IMR-90 (cell line): ENCODE data around the gene PLEKHG7. TPM values are rescaled to one million over a fixed set of nuclear protein-coding genes. Genes with fewer than 3 reads are reported as not detected.

Experiments
- ATAC-seq: fragments of 200-7000 bp; cut with Tn5 transposase; 2 replicates; pipeline ENCODE4 v1.9.1; 2020; ENCODE audit warnings: low read depth, mild to moderate bottlenecking, moderate library complexity
- BruUV-seq: library from RNA; stranded (reverse); fragments of 400-500 nt; replicated peaks from 2 replicates; lab custom pipeline; 2021; lab: Mats Ljungman, UMichigan
- CTCF ChIA-PET: fragments of 300-600 bp; formaldehyde crosslinking; extraction: SDS; loops from one replicate; lab custom pipeline; 2021; ENCODE audit warnings: antibody characterized with exemption; lab: Yijun Ruan, JAX
- POLR2A ChIA-PET: fragments of 300-600 bp; sonication (Branson Sonifier 250); formaldehyde crosslinking; loops from one replicate; lab custom pipeline; 2022; ENCODE audit warnings: antibody characterized with exemption; ENCODE audit not compliant: unreplicated experiment; lab: Charles Lee
- DNase-seq: peaks from one replicate; pipeline ENCODE4 v3.0.0; 2013
- H2AFZ ChIP-seq: replicated peaks from 2 replicates; pipeline ENCODE3; 2013; ENCODE audit warnings: low read length, mild to moderate bottlenecking; ENCODE audit not compliant: poor library complexity
- H2AK5ac ChIP-seq: 2 replicates; pipeline ENCODE4 v1.6.1; 2013; ENCODE audit warnings: low read depth, low read length, inconsistent platforms
- H2AK9ac ChIP-seq: replicated peaks from 2 replicates; pipeline ENCODE3; 2013; ENCODE audit warnings: mild to moderate bottlenecking, low read depth, low read length, moderate library complexity; ENCODE audit not compliant: poor library complexity
- H2BK120ac ChIP-seq: 2 replicates; pipeline ENCODE4 v1.6.1; 2013; ENCODE audit warnings: low read depth, low read length, inconsistent platforms
- H2BK15ac ChIP-seq: 3 replicates; pipeline ENCODE4 v1.6.1; 2013; ENCODE audit warnings: low read depth, low read length, inconsistent platforms
- H2BK20ac ChIP-seq: 2 replicates; pipeline ENCODE4 v1.6.1; 2013; ENCODE audit warnings: low read depth, mild to moderate bottlenecking, inconsistent platforms, low read length, moderate library complexity
- H2BK5ac ChIP-seq: 2 replicates; pipeline ENCODE4 v1.6.1; 2013; ENCODE audit warnings: mild to moderate bottlenecking, low read depth, low read length, inconsistent platforms; ENCODE audit not compliant: poor library complexity, severe bottlenecking
- H3K14ac ChIP-seq: replicated peaks from 2 replicates; pipeline ENCODE4 v1.6.1; 2013; ENCODE audit warnings: low read depth, low read length, inconsistent platforms
- H3K18ac ChIP-seq: 2 replicates; pipeline ENCODE4 v1.6.1; 2013; ENCODE audit warnings: low read depth, low read length, control low read depth
- H3K23ac ChIP-seq: 2 replicates; pipeline ENCODE4 v1.6.1; 2013; ENCODE audit warnings: low read depth, low read length, inconsistent platforms
- H3K27ac ChIP-seq: 2 replicates; pipeline ENCODE4 v1.5.1; 2013; ENCODE audit warnings: mild to moderate bottlenecking, control low read depth, low read length; ENCODE audit not compliant: insufficient read depth
- H3K27me3 ChIP-seq: 2 replicates; pipeline ENCODE4 v1.6.1; 2013; ENCODE audit warnings: low read length; ENCODE audit not compliant: control insufficient read depth, insufficient read depth
- H3K36me3 ChIP-seq: 2 replicates; pipeline ENCODE4 v1.6.1; 2013; ENCODE audit warnings: low read length, mixed read lengths; ENCODE audit not compliant: control insufficient read depth, insufficient read depth
- H3K4ac ChIP-seq: 2 replicates; pipeline ENCODE4 v1.6.1; 2013; ENCODE audit warnings: low read depth, low read length, inconsistent platforms
- H3K4me1 ChIP-seq: 2 replicates; pipeline ENCODE4 v1.6.1; 2013; ENCODE audit warnings: low read length, mixed read lengths; ENCODE audit not compliant: control insufficient read depth, insufficient read depth
- H3K4me2 ChIP-seq: 2 replicates; pipeline ENCODE4 v1.6.1; 2013; ENCODE audit warnings: low read depth, mild to moderate bottlenecking, control low read depth, low read length, moderate library complexity
- H3K4me3 ChIP-seq: 2 replicates; pipeline ENCODE4 v1.5.1; 2013; ENCODE audit warnings: low read depth, mild to moderate bottlenecking, control low read depth, low read length, moderate library complexity; ENCODE audit not compliant: insufficient read depth
- H3K56ac ChIP-seq: 2 replicates; pipeline ENCODE4 v1.6.1; 2013; ENCODE audit warnings: low read length, inconsistent platforms; ENCODE audit not compliant: insufficient read depth; ENCODE audit errors: extremely low read depth
- H3K79me1 ChIP-seq, 2 experiments: 2 replicates each; pipeline ENCODE4 v1.6.1; 2013; ENCODE audit warnings: low read length in 2 of 2, inconsistent platforms in 1 of 2, low read depth in 1 of 2
- H3K9ac ChIP-seq: 2 replicates; pipeline ENCODE4 v1.6.1; 2013; ENCODE audit warnings: low read depth, low read length, control low read depth
- H3K9me1 ChIP-seq: 2 replicates; pipeline ENCODE4 v1.6.1; 2013; ENCODE audit warnings: low read length, inconsistent platforms; ENCODE audit not compliant: insufficient read depth
- H3K9me3 ChIP-seq: 2 replicates; pipeline ENCODE4 v1.6.1; 2013; ENCODE audit warnings: low read length; ENCODE audit not compliant: control insufficient read depth, insufficient read depth
- H4K20me1 ChIP-seq: 2 replicates; pipeline ENCODE4 v1.6.1; 2013; ENCODE audit warnings: low read length, inconsistent platforms; ENCODE audit not compliant: insufficient read depth
- H4K5ac ChIP-seq: 2 replicates; pipeline ENCODE4 v1.6.1; 2013; ENCODE audit warnings: mild to moderate bottlenecking, low read depth, low read length, control low read depth
- H4K8ac ChIP-seq, 2 experiments: 2 replicates each; pipeline ENCODE4 v1.6.1; 2013; ENCODE audit warnings: low read depth in 2 of 2, low read length in 2 of 2, control low read depth in 1 of 2, inconsistent platforms in 1 of 2
- H4K91ac ChIP-seq: 2 replicates; pipeline ENCODE4 v1.6.1; 2013; ENCODE audit warnings: low read depth, low read length, inconsistent platforms; ENCODE audit not compliant: insufficient read depth
- CEBPB ChIP-seq: IDR thresholded peaks from 2 replicates; pipeline ENCODE4 v1.6.1; 2012; ENCODE audit warnings: low read depth, low read length, improper control_type of control experiment
- MAZ ChIP-seq: IDR thresholded peaks from 2 replicates; pipeline ENCODE4 v1.6.1; 2012; ENCODE audit warnings: low read depth, mild to moderate bottlenecking, low read length, improper control_type of control experiment, moderate library complexity, borderline replicate concordance
- USF2 ChIP-seq: fragments of 150-350 bp; IDR thresholded peaks from 2 replicates; pipeline ENCODE4 v1.6.1; 2017; ENCODE audit warnings: mild to moderate bottlenecking, antibody characterized with exemption, low read length, low read depth
- WGBS, 2 experiments: methylation state at CpG; one replicate each; pipeline versions ENCODE4 v1.1.5 to v1.1.7; 2013; ENCODE audit warnings: missing lambda C conversion rate in 2 of 2; ENCODE audit not compliant: insufficient read length in 1 of 2; ENCODE audit errors: extremely low coverage in 2 of 2; 5-methylcytosine and 5-hydroxymethylcytosine counted together
- dilution Hi-C: fragments of 300-500 bp; cut with HindIII; formaldehyde crosslinking; loops from one replicate; pipeline ENCODE4 v1.14.3; 2018; ENCODE audit warnings: low sequenced_read_pairs; ENCODE audit not compliant: unreplicated experiment
- in situ Hi-C: fragments of 300-500 bp; cut with MboI; formaldehyde crosslinking; loops from 3 replicates; pipeline ENCODE4 v1.14.3; 2019; ENCODE audit warnings: low sequenced_read_pairs, inconsistent platforms, mixed read lengths
- intact Hi-C: fragments of 100-400 bp; cut with micrococcal nuclease; formaldehyde crosslinking; loops from 2 replicates; pipeline ENCODE4 v1.10.0; 2022
- polyA plus RNA-seq, 3 experiments: library from polyadenylated mRNA; depleted of rRNA; stranded (reverse); fragments of >200 nt; gene quantifications; 2 replicates each; pipeline ENCODE4 v1.2.3, GENCODE V29; 2012; ENCODE audit warnings: low replicate concordance in 1 of 3
- total RNA-seq: library from RNA; depleted of rRNA; stranded (reverse); fragments of >200 nt; gene quantifications from 2 replicates; pipeline ENCODE4 v1.2.3, GENCODE V29; 2012
- TF ChIP-seq, protein P1 (sequence below): conservative IDR thresholded peaks from 2 replicates; pipeline ENCODE4 v1.5.1; 2012; ENCODE audit warnings: mild to moderate bottlenecking, low read depth, low read length, improper control_type of control experiment

PLEKHG7 gene
- total and polyA plus RNA-seq, 2 of the 4 experiments (the other 2 are of a cell fraction), result not detected

- Histone ChIP-seq H3K36me3 (no peaks in the 10 kb centered on the region), H3K27ac (peak overlapping the region; percentile 71; the same call in 1 of the 2 replicates), H2BK15ac (peak overlapping the region; percentile 60; the same call in 2 of the 3 replicates), H3K27me3 (no peaks in the 10 kb centered on the region), H3K4ac (peak overlapping the region; percentile 47; the same call in 1 of the 2 replicates), H3K4me1 (peaks cover 7% of the 10 kb centered on the region), H3K9me1 (peaks cover 3% of the 10 kb centered on the region), H3K4me3 (no peak overlapping the region), H2AK5ac (peak overlapping the region; percentile 68), H3K4me2 (peak overlapping the region; percentile 68), H4K5ac (peak overlapping the region; percentile 5; the same call in 1 of the 2 replicates), H2BK120ac (peak overlapping the region; percentile 28), H2AK9ac (no peak overlapping the region), H3K14ac (0 out of 2 replicates have a peak overlapping the region, but pooled peaks have one; percentile 0), H3K56ac (no peak overlapping the region), H3K23ac (no peak overlapping the region), H2BK5ac (peak overlapping the region; percentile 79), H3K9me3 (no peaks in the 10 kb centered on the region), H3K9ac (no peak overlapping the region), H2BK20ac (peak overlapping the region; percentile 22), H3K18ac (no peak overlapping the region; the same call in 1 of the 2 replicates), H4K20me1 (peaks cover 2% of the 10 kb centered on the region; the same call in 1 of the 2 replicates), H2AFZ (no peak overlapping the region), H3K79me1 (no peaks in the 10 kb centered on the region), H4K91ac (no peak overlapping the region), H4K8ac (peak overlapping the region in 1 of 2 experiments; percentile 32; a peak in 1 of 4 replicates)
- intact Hi-C loops, result no loop called here
- dilution Hi-C loops, result no loop called here
- peak; percentile 92 for DNase-seq
- TF ChIP-seq, protein P1, sequence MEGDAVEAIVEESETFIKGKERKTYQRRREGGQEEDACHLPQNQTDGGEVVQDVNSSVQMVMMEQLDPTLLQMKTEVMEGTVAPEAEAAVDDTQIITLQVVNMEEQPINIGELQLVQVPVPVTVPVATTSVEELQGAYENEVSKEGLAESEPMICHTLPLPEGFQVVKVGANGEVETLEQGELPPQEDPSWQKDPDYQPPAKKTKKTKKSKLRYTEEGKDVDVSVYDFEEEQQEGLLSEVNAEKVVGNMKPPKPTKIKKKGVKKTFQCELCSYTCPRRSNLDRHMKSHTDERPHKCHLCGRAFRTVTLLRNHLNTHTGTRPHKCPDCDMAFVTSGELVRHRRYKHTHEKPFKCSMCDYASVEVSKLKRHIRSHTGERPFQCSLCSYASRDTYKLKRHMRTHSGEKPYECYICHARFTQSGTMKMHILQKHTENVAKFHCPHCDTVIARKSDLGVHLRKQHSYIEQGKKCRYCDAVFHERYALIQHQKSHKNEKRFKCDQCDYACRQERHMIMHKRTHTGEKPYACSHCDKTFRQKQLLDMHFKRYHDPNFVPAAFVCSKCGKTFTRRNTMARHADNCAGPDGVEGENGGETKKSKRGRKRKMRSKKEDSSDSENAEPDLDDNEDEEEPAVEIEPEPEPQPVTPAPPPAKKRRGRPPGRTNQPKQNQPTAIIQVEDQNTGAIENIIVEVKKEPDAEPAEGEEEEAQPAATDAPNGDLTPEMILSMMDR, result peak; percentile 20; the same call in 1 of the 2 replicates
- TF ChIP-seq USF2 (no peak), MAZ (no peak), CEBPB (peak; percentile 98)
- ATAC-seq, result peak; percentile 82
- 0% methylated on average over 1 of the region's 3 CpGs; no CpG with 5 or more reads in 1 of the 2 experiments for WGBS, 2 experiments
- POLR2A ChIA-PET, result no interaction called here
- BruUV-seq, result no TSS peak
- CTCF ChIA-PET, result no interaction called here
- in situ Hi-C loops, result no loop called here
These were observed 32.4 kb downstream of the PLEKHG7 start for GRCh38 chr12:92735131-92735721.
